ENCODE measurements around the gene MRGPRG.

GRCh38 chr11:3216027-3216525, 2.5 kb downstream of the MRGPRG start:
- TF ChIP-seq CTCF (IDR thresholded peaks at IDR 0.05): no peak
- no peak for TF ChIP-seq POLR2A (IDR thresholded peaks at IDR 0.05; ENCODE audit: low read depth)

All from esophagus muscularis mucosa (tissue), 3 donors.